IMR-90 (cell line): ENCODE measurements around the gene CYSTM1. TPM values are rescaled to one million over a fixed set of nuclear protein-coding genes. Genes with fewer than 3 reads are reported as not detected.

Experiments used
- ATAC-seq: fragments of 200-7000 bp; cut with Tn5 transposase; 2 replicates; pipeline ENCODE4 v1.9.1; 2020; ENCODE audit warnings: low read depth, mild to moderate bottlenecking, moderate library complexity
- BruUV-seq: library from RNA; stranded (reverse); fragments of 400-500 nt; replicated peaks from 2 replicates; lab custom pipeline; 2021; lab: Mats Ljungman, UMichigan
- CTCF ChIA-PET: fragments of 300-600 bp; formaldehyde crosslinking; extraction: SDS; loops from one replicate; lab custom pipeline; 2021; ENCODE audit warnings: antibody characterized with exemption; lab: Yijun Ruan, JAX
- POLR2A ChIA-PET: fragments of 300-600 bp; sonication (Branson Sonifier 250); formaldehyde crosslinking; loops from one replicate; lab custom pipeline; 2022; ENCODE audit warnings: antibody characterized with exemption; ENCODE audit not compliant: unreplicated experiment; lab: Charles Lee
- DNase-seq: peaks from one replicate; pipeline ENCODE4 v3.0.0; 2013
- H2AFZ ChIP-seq: replicated peaks from 2 replicates; pipeline ENCODE3; 2013; ENCODE audit warnings: low read length, mild to moderate bottlenecking; ENCODE audit not compliant: poor library complexity
- H2AK5ac ChIP-seq: 2 replicates; pipeline ENCODE4 v1.6.1; 2013; ENCODE audit warnings: low read depth, low read length, inconsistent platforms
- H2AK9ac ChIP-seq: replicated peaks from 2 replicates; pipeline ENCODE3; 2013; ENCODE audit warnings: mild to moderate bottlenecking, low read depth, low read length, moderate library complexity; ENCODE audit not compliant: poor library complexity
- H2BK120ac ChIP-seq: 2 replicates; pipeline ENCODE4 v1.6.1; 2013; ENCODE audit warnings: low read depth, low read length, inconsistent platforms
- H2BK15ac ChIP-seq: 3 replicates; pipeline ENCODE4 v1.6.1; 2013; ENCODE audit warnings: low read depth, low read length, inconsistent platforms
- H2BK20ac ChIP-seq: 2 replicates; pipeline ENCODE4 v1.6.1; 2013; ENCODE audit warnings: low read depth, mild to moderate bottlenecking, inconsistent platforms, low read length, moderate library complexity
- H2BK5ac ChIP-seq: 2 replicates; pipeline ENCODE4 v1.6.1; 2013; ENCODE audit warnings: mild to moderate bottlenecking, low read depth, low read length, inconsistent platforms; ENCODE audit not compliant: poor library complexity, severe bottlenecking
- H3K14ac ChIP-seq: replicated peaks from 2 replicates; pipeline ENCODE4 v1.6.1; 2013; ENCODE audit warnings: low read depth, low read length, inconsistent platforms
- H3K18ac ChIP-seq: 2 replicates; pipeline ENCODE4 v1.6.1; 2013; ENCODE audit warnings: low read depth, low read length, control low read depth
- H3K23ac ChIP-seq: 2 replicates; pipeline ENCODE4 v1.6.1; 2013; ENCODE audit warnings: low read depth, low read length, inconsistent platforms
- H3K27ac ChIP-seq: 2 replicates; pipeline ENCODE4 v1.5.1; 2013; ENCODE audit warnings: mild to moderate bottlenecking, control low read depth, low read length; ENCODE audit not compliant: insufficient read depth
- H3K27me3 ChIP-seq: 2 replicates; pipeline ENCODE4 v1.6.1; 2013; ENCODE audit warnings: low read length; ENCODE audit not compliant: control insufficient read depth, insufficient read depth
- H3K36me3 ChIP-seq: 2 replicates; pipeline ENCODE4 v1.6.1; 2013; ENCODE audit warnings: low read length, mixed read lengths; ENCODE audit not compliant: control insufficient read depth, insufficient read depth
- H3K4ac ChIP-seq: 2 replicates; pipeline ENCODE4 v1.6.1; 2013; ENCODE audit warnings: low read depth, low read length, inconsistent platforms
- H3K4me1 ChIP-seq: 2 replicates; pipeline ENCODE4 v1.6.1; 2013; ENCODE audit warnings: low read length, mixed read lengths; ENCODE audit not compliant: control insufficient read depth, insufficient read depth
- H3K4me2 ChIP-seq: 2 replicates; pipeline ENCODE4 v1.6.1; 2013; ENCODE audit warnings: low read depth, mild to moderate bottlenecking, control low read depth, low read length, moderate library complexity
- H3K4me3 ChIP-seq: 2 replicates; pipeline ENCODE4 v1.5.1; 2013; ENCODE audit warnings: low read depth, mild to moderate bottlenecking, control low read depth, low read length, moderate library complexity; ENCODE audit not compliant: insufficient read depth
- H3K56ac ChIP-seq: 2 replicates; pipeline ENCODE4 v1.6.1; 2013; ENCODE audit warnings: low read length, inconsistent platforms; ENCODE audit not compliant: insufficient read depth; ENCODE audit errors: extremely low read depth
- H3K79me1 ChIP-seq, 2 experiments: 2 replicates each; pipeline ENCODE4 v1.6.1; 2013; ENCODE audit warnings: low read length in 2 of 2, inconsistent platforms in 1 of 2, low read depth in 1 of 2
- H3K9ac ChIP-seq: 2 replicates; pipeline ENCODE4 v1.6.1; 2013; ENCODE audit warnings: low read depth, low read length, control low read depth
- H3K9me1 ChIP-seq: 2 replicates; pipeline ENCODE4 v1.6.1; 2013; ENCODE audit warnings: low read length, inconsistent platforms; ENCODE audit not compliant: insufficient read depth
- H3K9me3 ChIP-seq: 2 replicates; pipeline ENCODE4 v1.6.1; 2013; ENCODE audit warnings: low read length; ENCODE audit not compliant: control insufficient read depth, insufficient read depth
- H4K20me1 ChIP-seq: 2 replicates; pipeline ENCODE4 v1.6.1; 2013; ENCODE audit warnings: low read length, inconsistent platforms; ENCODE audit not compliant: insufficient read depth
- H4K5ac ChIP-seq: 2 replicates; pipeline ENCODE4 v1.6.1; 2013; ENCODE audit warnings: mild to moderate bottlenecking, low read depth, low read length, control low read depth
- H4K8ac ChIP-seq, 2 experiments: 2 replicates each; pipeline ENCODE4 v1.6.1; 2013; ENCODE audit warnings: low read depth in 2 of 2, low read length in 2 of 2, control low read depth in 1 of 2, inconsistent platforms in 1 of 2
- H4K91ac ChIP-seq: 2 replicates; pipeline ENCODE4 v1.6.1; 2013; ENCODE audit warnings: low read depth, low read length, inconsistent platforms; ENCODE audit not compliant: insufficient read depth
- CEBPB ChIP-seq: IDR thresholded peaks from 2 replicates; pipeline ENCODE4 v1.6.1; 2012; ENCODE audit warnings: low read depth, low read length, improper control_type of control experiment
- FOS ChIP-seq: fragments of 150-350 bp; IDR thresholded peaks from 2 replicates; pipeline ENCODE4 v1.6.1; 2016; ENCODE audit warnings: low read depth, low read length
- POLR2A ChIP-seq: IDR thresholded peaks from 2 replicates; pipeline ENCODE4 v1.6.1; 2012; ENCODE audit warnings: mild to moderate bottlenecking, low read depth, low read length
- RFX5 ChIP-seq: IDR thresholded peaks from 2 replicates; pipeline ENCODE4 v1.8.0; 2012; ENCODE audit warnings: low read depth, mild to moderate bottlenecking, low read length, moderate library complexity
- WGBS, 2 experiments: methylation state at CpG; one replicate each; pipeline versions ENCODE4 v1.1.5 to v1.1.7; 2013; ENCODE audit warnings: missing lambda C conversion rate in 2 of 2; ENCODE audit not compliant: insufficient read length in 1 of 2; ENCODE audit errors: extremely low coverage in 2 of 2; 5-methylcytosine and 5-hydroxymethylcytosine counted together
- dilution Hi-C: fragments of 300-500 bp; cut with HindIII; formaldehyde crosslinking; loops from one replicate; pipeline ENCODE4 v1.14.3; 2018; ENCODE audit warnings: low sequenced_read_pairs; ENCODE audit not compliant: unreplicated experiment
- in situ Hi-C: fragments of 300-500 bp; cut with MboI; formaldehyde crosslinking; loops from 3 replicates; pipeline ENCODE4 v1.14.3; 2019; ENCODE audit warnings: low sequenced_read_pairs, inconsistent platforms, mixed read lengths
- intact Hi-C: fragments of 100-400 bp; cut with micrococcal nuclease; formaldehyde crosslinking; loops from 2 replicates; pipeline ENCODE4 v1.10.0; 2022
- polyA plus RNA-seq, 3 experiments: library from polyadenylated mRNA; depleted of rRNA; stranded (reverse); fragments of >200 nt; gene quantifications; 2 replicates each; pipeline ENCODE4 v1.2.3, GENCODE V29; 2012; ENCODE audit warnings: low replicate concordance in 1 of 3
- total RNA-seq: library from RNA; depleted of rRNA; stranded (reverse); fragments of >200 nt; gene quantifications from 2 replicates; pipeline ENCODE4 v1.2.3, GENCODE V29; 2012
- TF ChIP-seq, protein P1 (sequence below): conservative IDR thresholded peaks from 2 replicates; pipeline ENCODE4 v1.5.1; 2012; ENCODE audit warnings: mild to moderate bottlenecking, low read depth, low read length, improper control_type of control experiment
- TF ChIP-seq, protein P2 (sequence below): fragments of 150-350 bp; IDR thresholded peaks from 2 replicates; pipeline ENCODE4 v1.6.1; 2017; ENCODE audit warnings: mild to moderate bottlenecking, antibody characterized with exemption, low read length, low read depth

CYSTM1 gene
- total and polyA plus RNA-seq, 2 of the 4 experiments (the other 2 are of a cell fraction): 7.3 to 15.0 TPM

DNA sequence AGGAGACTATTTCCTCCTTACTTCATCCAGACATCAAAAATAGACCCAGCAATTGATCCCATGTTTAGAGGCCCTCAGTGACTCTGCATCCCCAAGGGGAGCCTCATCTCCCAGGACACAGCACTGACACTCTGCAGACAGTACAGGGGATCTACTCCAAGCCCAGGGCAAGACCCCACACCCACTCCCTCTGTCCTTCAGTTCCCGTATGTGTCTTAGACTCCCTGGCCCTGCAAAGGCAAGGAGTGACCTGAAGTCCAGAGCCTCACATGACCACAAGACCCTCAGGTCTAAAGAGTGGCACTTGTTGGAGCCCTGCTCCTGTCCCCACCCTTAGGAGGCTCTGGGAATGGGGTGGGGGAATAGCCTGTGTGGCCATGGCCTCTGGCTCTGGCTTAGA lies 27.5 kb upstream of the CYSTM1 start:
- Histone ChIP-seq H3K9me3 (no peaks in the 10 kb centered on the region), H3K9me1 (0 out of 2 replicates have a peak, but pooled peaks cover 7% of the 10 kb centered on the region), H3K79me1 (peaks cover 9 to 35% of the 10 kb centered on the region in 2 experiments; a peak in 3 of 4 replicates), H4K91ac (no peak overlapping the region), H3K23ac (no peak overlapping the region), H4K20me1 (peaks cover 47% of the 10 kb centered on the region), H3K36me3 (no peaks in the 10 kb centered on the region), H3K4me3 (no peak overlapping the region), H3K14ac (no peak overlapping the region), H3K18ac (no peak overlapping the region), H2BK15ac (no peak overlapping the region), H2BK20ac (no peak overlapping the region), H3K4me2 (no peak overlapping the region), H3K56ac (no peak overlapping the region), H3K4ac (no peak overlapping the region), H4K8ac (no peak overlapping the region), H2AK9ac (no peak overlapping the region), H3K27ac (no peak overlapping the region), H4K5ac (no peak overlapping the region), H3K9ac (no peak overlapping the region), H2AK5ac (no peak overlapping the region), H2BK120ac (no peak overlapping the region), H3K27me3 (no peaks in the 10 kb centered on the region; the same call in 1 of the 2 replicates), H2AFZ (no peak overlapping the region), H3K4me1 (no peaks in the 10 kb centered on the region; the same call in 1 of the 2 replicates), H2BK5ac (no peak overlapping the region)
- DNase-seq (no peak), ATAC-seq (no peak)
- BruUV-seq: no TSS peak
- dilution Hi-C loops: no loop called here
- POLR2A ChIA-PET: no interaction called here
- WGBS, 2 experiments: no CpG with 5 or more reads among the region's 1 CpG
- intact Hi-C loops: no loop called here
- CTCF ChIA-PET: interaction anchor here (1.6 kb wide), 1 partner anchor 71 kb away, joined by 6 read pairs; no protein-coding TSS in a partner anchor
- TF ChIP-seq CEBPB (no peak), RFX5 (no peak), POLR2A (no peak), FOS (no peak)
- TF ChIP-seq, protein P1, sequence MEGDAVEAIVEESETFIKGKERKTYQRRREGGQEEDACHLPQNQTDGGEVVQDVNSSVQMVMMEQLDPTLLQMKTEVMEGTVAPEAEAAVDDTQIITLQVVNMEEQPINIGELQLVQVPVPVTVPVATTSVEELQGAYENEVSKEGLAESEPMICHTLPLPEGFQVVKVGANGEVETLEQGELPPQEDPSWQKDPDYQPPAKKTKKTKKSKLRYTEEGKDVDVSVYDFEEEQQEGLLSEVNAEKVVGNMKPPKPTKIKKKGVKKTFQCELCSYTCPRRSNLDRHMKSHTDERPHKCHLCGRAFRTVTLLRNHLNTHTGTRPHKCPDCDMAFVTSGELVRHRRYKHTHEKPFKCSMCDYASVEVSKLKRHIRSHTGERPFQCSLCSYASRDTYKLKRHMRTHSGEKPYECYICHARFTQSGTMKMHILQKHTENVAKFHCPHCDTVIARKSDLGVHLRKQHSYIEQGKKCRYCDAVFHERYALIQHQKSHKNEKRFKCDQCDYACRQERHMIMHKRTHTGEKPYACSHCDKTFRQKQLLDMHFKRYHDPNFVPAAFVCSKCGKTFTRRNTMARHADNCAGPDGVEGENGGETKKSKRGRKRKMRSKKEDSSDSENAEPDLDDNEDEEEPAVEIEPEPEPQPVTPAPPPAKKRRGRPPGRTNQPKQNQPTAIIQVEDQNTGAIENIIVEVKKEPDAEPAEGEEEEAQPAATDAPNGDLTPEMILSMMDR: no peak
- TF ChIP-seq, protein P2, sequence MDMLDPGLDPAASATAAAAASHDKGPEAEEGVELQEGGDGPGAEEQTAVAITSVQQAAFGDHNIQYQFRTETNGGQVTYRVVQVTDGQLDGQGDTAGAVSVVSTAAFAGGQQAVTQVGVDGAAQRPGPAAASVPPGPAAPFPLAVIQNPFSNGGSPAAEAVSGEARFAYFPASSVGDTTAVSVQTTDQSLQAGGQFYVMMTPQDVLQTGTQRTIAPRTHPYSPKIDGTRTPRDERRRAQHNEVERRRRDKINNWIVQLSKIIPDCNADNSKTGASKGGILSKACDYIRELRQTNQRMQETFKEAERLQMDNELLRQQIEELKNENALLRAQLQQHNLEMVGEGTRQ: no peak
- in situ Hi-C loops: no loop called here
